Amniotic stem cell (primary cell): ENCODE data around the gene STARD10.

Experiments
- DNase-seq: peaks from one replicate; lab custom pipeline; 2025; lab: John Stamatoyannopoulos, UW

The STARD10 gene

GRCh38 chr11:72745511-72745910 lies 48.3 kb downstream of the STARD10 start:
- no peak for DNase-seq

- no peak for DNase-seq
Observed at GRCh38 chr11:72744474-72744873, 49.4 kb downstream of the STARD10 start.

- no peak for DNase-seq
Observed at GRCh38 chr11:72743321-72744221, 50.3 kb downstream of the STARD10 start.

GRCh38 chr11:72742513-72743320 lies 51.1 kb downstream of the STARD10 start:
- no peak for DNase-seq

GRCh38 chr11:72741849-72742512 lies 51.9 kb downstream of the STARD10 start:
- DNase-seq = no peak

- no peak for DNase-seq
Observed at GRCh38 chr11:72741429-72741833, 52.4 kb downstream of the STARD10 start.

- DNase-seq = no peak
Observed at GRCh38 chr11:72740562-72741428, 53.1 kb downstream of the STARD10 start.

GRCh38 chr11:72740060-72740424 lies 53.8 kb downstream of the STARD10 start:
- no peak for DNase-seq

- DNase-seq = no peak
Observed at GRCh38 chr11:72739240-72740059, 54.4 kb downstream of the STARD10 start.

GRCh38 chr11:72738199-72739141 lies 55.4 kb downstream of the STARD10 start:
- DNase-seq = no peak

- DNase-seq = no peak
Observed at GRCh38 chr11:72737336-72737735, 56.5 kb downstream of the STARD10 start.

- no peak for DNase-seq
Observed at GRCh38 chr11:72736452-72737069, 57.3 kb downstream of the STARD10 start.

GRCh38 chr11:72735495-72736027 lies 58.3 kb downstream of the STARD10 start:
- no peak for DNase-seq

- DNase-seq = no peak
Observed at GRCh38 chr11:72732329-72732728, 61.5 kb downstream of the STARD10 start.

- DNase-seq = no peak
Observed at GRCh38 chr11:72730737-72731136, 63.1 kb downstream of the STARD10 start.

GRCh38 chr11:72730243-72730642 lies 63.6 kb downstream of the STARD10 start:
- DNase-seq = no peak

GRCh38 chr11:72727521-72727920 lies 66.3 kb downstream of the STARD10 start:
- DNase-seq = no peak

GRCh38 chr11:72726266-72727220 lies 67.3 kb downstream of the STARD10 start:
- no peak for DNase-seq
